Mesothelial cell of epicardium (in vitro differentiated cells): ENCODE data around the gene TMIGD1. TPM values are rescaled to one million over a fixed set of nuclear protein-coding genes. Genes with fewer than 3 reads are reported as not detected.

Experiments used
- DNase-seq, 2 experiments: peaks; one replicate each; pipeline ENCODE4 v3.0.0; 2021; ENCODE audit warnings: low spot score in 2 of 2; ENCODE audit not compliant: unreplicated experiment in 2 of 2
- H3K27ac Mint-ChIP-seq: 2 replicates; pipeline ENCODE4 v1.8.0; 2021; ENCODE audit warnings: mixed read lengths
- H3K27me3 Mint-ChIP-seq: 2 replicates; pipeline ENCODE4 v1.8.0; 2021; ENCODE audit warnings: low read depth, mixed read lengths
- H3K36me3 Mint-ChIP-seq: 2 replicates; pipeline ENCODE4 v1.8.0; 2021; ENCODE audit warnings: mixed read lengths
- H3K4me1 Mint-ChIP-seq: 2 replicates; pipeline ENCODE4 v1.8.0; 2021; ENCODE audit warnings: mixed read lengths
- H3K4me3 Mint-ChIP-seq: 2 replicates; pipeline ENCODE4 v1.8.0; 2021; ENCODE audit warnings: mild to moderate bottlenecking, moderate library complexity, mixed read lengths
- H3K9me3 Mint-ChIP-seq: 2 replicates; pipeline ENCODE4 v1.8.0; 2021; ENCODE audit warnings: mixed read lengths
- CTCF ChIP-seq: fragments of 200-600 bp; sonication (generic); IDR thresholded peaks from one replicate; pipeline ENCODE4 v1.5.0; 2021; ENCODE audit warnings: antibody characterized with exemption; ENCODE audit not compliant: unreplicated experiment
- total RNA-seq: library from RNA; stranded (reverse); gene quantifications from 3 replicates; pipeline ENCODE4 v1.2.1, GENCODE V29; 2021

The TMIGD1 gene
- total RNA-seq, 1 donor from 2014 or later = not detected

- H3K4me1 Mint-ChIP-seq = peaks cover 40% of the 10 kb centered on the region
- H3K36me3 Mint-ChIP-seq = no peaks in the 10 kb centered on the region
- DNase-seq = no peak
- peaks cover 3% of the 10 kb centered on the region for H3K27me3 Mint-ChIP-seq
- no peak for TF ChIP-seq CTCF
- H3K27ac Mint-ChIP-seq = no peak overlapping the region
- no peaks in the 10 kb centered on the region for H3K9me3 Mint-ChIP-seq
- no peak overlapping the region for H3K4me3 Mint-ChIP-seq
Observed at GRCh38 chr17:30375661-30376060, 41.8 kb upstream of the TMIGD1 start.

DNA sequence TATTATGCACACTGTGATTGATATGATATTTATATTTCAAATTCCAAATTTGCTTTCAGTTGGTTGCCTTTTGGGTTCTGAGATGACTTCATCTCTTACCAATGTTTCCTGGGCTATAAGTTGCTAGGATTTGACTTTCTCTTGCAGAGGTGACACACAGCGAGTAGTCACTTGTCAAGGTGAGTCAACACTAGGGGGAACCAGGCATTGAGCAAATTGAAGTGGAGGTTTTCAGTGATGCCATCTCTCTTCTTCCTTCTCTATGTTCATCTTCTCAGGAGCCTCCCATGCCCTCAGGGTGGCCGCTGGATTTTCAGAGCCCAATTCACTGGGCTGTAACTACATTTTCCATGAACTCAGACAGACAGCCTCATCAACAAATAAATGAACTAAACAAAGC is 38.9 kb upstream of the TMIGD1 start:
- Mint-ChIP-seq H3K4me1 (peaks cover 21% of the 10 kb centered on the region), H3K27me3 (peaks cover 3% of the 10 kb centered on the region), H3K4me3 (no peak overlapping the region), H3K36me3 (no peaks in the 10 kb centered on the region), H3K27ac (no peak overlapping the region), H3K9me3 (no peaks in the 10 kb centered on the region)
- TF ChIP-seq CTCF = no peak
- no peak for DNase-seq

GRCh38 chr17:30369995-30370394 is 36.1 kb upstream of the TMIGD1 start:
- Mint-ChIP-seq H3K4me3 (no peak overlapping the region), H3K9me3 (no peaks in the 10 kb centered on the region), H3K27me3 (peaks cover 3% of the 10 kb centered on the region), H3K4me1 (no peaks in the 10 kb centered on the region), H3K36me3 (no peaks in the 10 kb centered on the region), H3K27ac (no peak overlapping the region)
- DNase-seq = no peak
- TF ChIP-seq CTCF = no peak

GRCh38 chr17:30368912-30369720 is 35.3 kb upstream of the TMIGD1 start:
- Mint-ChIP-seq H3K4me1 (no peaks in the 10 kb centered on the region), H3K27ac (no peak overlapping the region), H3K27me3 (peaks cover 3% of the 10 kb centered on the region), H3K9me3 (no peaks in the 10 kb centered on the region), H3K36me3 (no peaks in the 10 kb centered on the region), H3K4me3 (no peak overlapping the region)
- DNase-seq = no peak
- TF ChIP-seq CTCF = no peak

DNA sequence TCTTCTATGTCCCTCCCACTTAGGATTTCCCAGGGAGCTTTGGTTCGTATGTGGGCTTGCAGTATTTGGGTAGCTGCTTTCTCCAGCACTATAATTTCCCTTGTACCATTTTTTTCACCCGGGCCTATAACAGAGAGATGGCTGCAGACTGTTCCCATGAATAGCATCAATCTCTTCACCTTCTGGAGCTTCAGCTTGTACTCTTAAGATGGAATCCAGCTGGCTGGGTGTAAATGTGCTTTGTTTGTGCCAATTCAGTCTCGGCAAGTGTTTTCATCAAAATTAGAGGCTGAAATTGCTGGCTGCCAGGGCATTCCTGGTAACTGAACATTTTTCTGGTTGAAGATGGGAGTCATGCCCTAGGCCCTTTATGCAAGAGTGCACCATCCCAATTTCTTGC is 32.7 kb upstream of the TMIGD1 start:
- no peak for DNase-seq
- Mint-ChIP-seq H3K27me3 (no peaks in the 10 kb centered on the region), H3K27ac (no peak overlapping the region), H3K36me3 (no peaks in the 10 kb centered on the region), H3K4me3 (no peak overlapping the region), H3K9me3 (no peaks in the 10 kb centered on the region), H3K4me1 (no peaks in the 10 kb centered on the region)
- TF ChIP-seq CTCF = no peak
